Gastroesophageal sphincter (tissue), 3 donors: Measurements from ENCODE around the gene KLHL20.

Experiments used
- CTCF ChIP-seq, 4 experiments: fragments of 200-600 bp in 2 of 4; fragments of 450-650 bp in 2 of 4; sonication (generic) in 1 of 4; IDR thresholded peaks; one replicate each; pipeline ENCODE4 v1.5.1; 2017 to 2019; ENCODE audit warnings: antibody characterized with exemption in 4 of 4, mild to moderate bottlenecking in 2 of 4, moderate library complexity in 2 of 4
- POLR2A ChIP-seq, 2 donors: fragments of 450-650 bp; IDR thresholded peaks; one replicate each; pipeline ENCODE4 v1.6.1; 2017; ENCODE audit warnings: antibody characterized with exemption in 2 of 2, mild to moderate bottlenecking in 2 of 2, moderate library complexity in 1 of 2

DNA sequence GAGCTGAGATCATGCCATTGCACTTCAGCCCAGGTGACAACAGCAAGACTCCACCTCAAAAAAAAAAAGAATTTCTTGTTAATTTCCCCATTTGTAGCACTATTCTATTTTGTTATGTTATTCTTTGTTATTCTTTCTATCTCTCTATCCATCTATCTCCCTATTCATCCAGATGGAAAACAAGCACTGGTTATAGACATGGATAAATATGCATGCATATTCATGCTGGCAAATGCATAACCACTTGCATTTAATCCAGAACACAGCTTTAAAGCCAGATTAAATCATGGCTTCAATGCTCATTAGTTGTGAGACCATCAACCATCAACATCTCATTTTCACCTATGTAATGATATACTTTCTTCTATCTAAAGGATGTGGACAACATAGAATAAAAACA is 21.5 kb upstream of the KLHL20 start:
- no peak for TF ChIP-seq POLR2A (IDR thresholded peaks at IDR 0.05)
- no peak for TF ChIP-seq CTCF (IDR thresholded peaks at IDR 0.05)
